ENCODE data around the gene ATP5MG. TPM values are rescaled to one million over a fixed set of nuclear protein-coding genes. Genes with fewer than 3 reads are reported as not detected.
A peak's percentile ranks its signal among the peaks of the same experiment; 100 is the strongest.

The ATP5MG gene
- total RNA-seq, 4 donors from 2014 or later = 44.2 to 65.0 (median 48.8) TPM

DNA sequence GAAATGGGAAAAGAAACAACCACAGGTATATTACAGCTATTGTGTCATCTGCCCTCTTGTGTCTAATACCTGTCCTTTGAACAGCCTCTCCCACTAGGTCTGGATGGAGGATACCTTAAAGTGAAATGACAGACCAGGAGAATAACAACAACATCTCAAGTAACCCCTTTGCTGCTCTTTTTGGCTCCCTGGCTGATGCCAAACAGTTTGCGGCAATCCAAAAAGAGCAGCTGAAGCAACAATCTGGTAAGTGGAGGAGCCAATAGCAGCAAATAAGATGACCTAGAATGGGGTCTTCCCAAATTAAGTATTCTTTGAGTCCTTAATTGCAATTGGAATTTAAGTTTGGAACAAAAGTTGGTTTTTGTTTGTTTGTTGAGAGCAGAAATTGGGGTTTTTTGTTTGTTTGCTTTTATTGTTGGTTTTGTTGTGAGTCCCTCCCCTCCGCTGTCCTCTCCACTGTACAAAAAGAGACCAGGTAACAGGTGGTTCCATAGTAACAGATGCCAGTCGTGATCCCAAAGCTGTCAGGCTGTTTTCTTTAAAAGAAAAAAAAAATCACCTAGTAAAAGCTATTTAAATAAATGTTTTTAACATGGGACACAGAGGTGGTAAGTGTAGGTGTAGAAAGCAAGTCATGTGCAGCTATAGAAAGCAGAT lies 36.3 kb upstream of the ATP5MG start:
- H3K36me3 ChIP-seq = peaks cover 0 to 70% (median 30%) of the 10 kb centered on the region in 3 donors
- no peak for TF ChIP-seq POLR2A (IDR thresholded peaks at IDR 0.05)
- TF ChIP-seq, protein P1, sequence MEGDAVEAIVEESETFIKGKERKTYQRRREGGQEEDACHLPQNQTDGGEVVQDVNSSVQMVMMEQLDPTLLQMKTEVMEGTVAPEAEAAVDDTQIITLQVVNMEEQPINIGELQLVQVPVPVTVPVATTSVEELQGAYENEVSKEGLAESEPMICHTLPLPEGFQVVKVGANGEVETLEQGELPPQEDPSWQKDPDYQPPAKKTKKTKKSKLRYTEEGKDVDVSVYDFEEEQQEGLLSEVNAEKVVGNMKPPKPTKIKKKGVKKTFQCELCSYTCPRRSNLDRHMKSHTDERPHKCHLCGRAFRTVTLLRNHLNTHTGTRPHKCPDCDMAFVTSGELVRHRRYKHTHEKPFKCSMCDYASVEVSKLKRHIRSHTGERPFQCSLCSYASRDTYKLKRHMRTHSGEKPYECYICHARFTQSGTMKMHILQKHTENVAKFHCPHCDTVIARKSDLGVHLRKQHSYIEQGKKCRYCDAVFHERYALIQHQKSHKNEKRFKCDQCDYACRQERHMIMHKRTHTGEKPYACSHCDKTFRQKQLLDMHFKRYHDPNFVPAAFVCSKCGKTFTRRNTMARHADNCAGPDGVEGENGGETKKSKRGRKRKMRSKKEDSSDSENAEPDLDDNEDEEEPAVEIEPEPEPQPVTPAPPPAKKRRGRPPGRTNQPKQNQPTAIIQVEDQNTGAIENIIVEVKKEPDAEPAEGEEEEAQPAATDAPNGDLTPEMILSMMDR (IDR thresholded peaks at IDR 0.05) = no peak
- intact Hi-C loops (cut with DNase I) = no loop called here
- peaks cover 6 to 54% (median 10%) of the 10 kb centered on the region in 3 donors for H3K4me1 ChIP-seq
- no peak for DNase-seq
- H3K9me3 ChIP-seq = no peaks in the 10 kb centered on the region
- H3K4me3 ChIP-seq = no peak overlapping the region
- no peak overlapping the region for H3K27ac ChIP-seq
- 80 to 85% methylated on average over 3 of the region's 3 CpGs for WGBS, 2 donors
- H3K27me3 ChIP-seq = no peaks in the 10 kb centered on the region

DNA sequence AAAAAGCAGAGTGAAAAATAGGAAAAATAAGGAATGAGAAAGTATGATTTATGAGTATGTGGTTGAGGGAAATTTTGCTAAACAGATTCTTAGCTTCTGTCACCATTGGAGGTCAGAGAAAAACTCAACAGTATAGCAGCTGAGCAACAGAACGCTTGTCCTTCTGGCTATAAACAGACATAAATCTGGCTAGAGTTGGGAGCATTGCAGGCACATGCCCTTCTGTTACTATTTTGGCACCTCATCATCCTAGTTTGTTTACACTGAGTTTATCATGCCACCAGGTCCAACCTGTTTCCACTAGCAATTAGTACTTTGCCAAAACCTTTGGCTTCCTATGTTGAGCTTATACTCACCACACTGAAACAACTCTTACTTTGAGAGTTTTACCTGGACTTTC lies 35.1 kb upstream of the ATP5MG start:
- Histone ChIP-seq H3K27me3 (no peaks in the 10 kb centered on the region), H3K27ac (peak overlapping the region in 3 of 4 donors; percentile 38 to 66 (median 48)), H3K4me3 (no peak overlapping the region), H3K4me1 (peaks cover 0 to 42% (median 0%) of the 10 kb centered on the region in 3 donors), H3K9me3 (no peaks in the 10 kb centered on the region), H3K36me3 (peaks cover 0 to 82% (median 42%) of the 10 kb centered on the region in 3 donors)
- WGBS, 2 donors = 54 to 59% methylated on average over 1 of the region's 1 CpG
- intact Hi-C loops (cut with DNase I) = no loop called here
- TF ChIP-seq POLR2A (IDR thresholded peaks at IDR 0.05) = no peak
- TF ChIP-seq, protein P1 (IDR thresholded peaks at IDR 0.05) = no peak
- DNase-seq = no peak

DNA sequence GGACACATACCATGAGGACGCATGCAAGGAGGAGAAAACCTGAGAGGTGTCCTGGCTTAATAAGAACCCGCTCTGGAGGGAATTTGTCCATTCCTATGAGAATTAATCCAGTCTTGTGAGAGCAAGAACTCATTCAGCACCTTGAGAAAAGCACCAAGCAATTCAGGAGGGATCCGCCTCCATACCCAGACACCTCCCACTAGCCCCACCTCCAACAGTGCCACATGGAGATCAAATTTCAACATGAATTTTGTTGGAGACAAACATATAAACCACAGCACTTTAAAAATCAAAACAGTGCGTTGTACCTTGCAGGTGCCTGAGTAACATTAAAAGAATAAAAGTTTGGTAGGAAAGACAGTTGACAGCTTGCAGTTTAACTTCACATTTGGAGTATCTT lies 30.6 kb upstream of the ATP5MG start:
- intact Hi-C loops (cut with DNase I) = no loop called here
- Histone ChIP-seq H3K4me1 (peaks cover 0 to 13% (median 0%) of the 10 kb centered on the region in 3 donors), H3K9me3 (no peaks in the 10 kb centered on the region), H3K27me3 (no peaks in the 10 kb centered on the region), H3K36me3 (peaks cover 25 to 100% (median 63%) of the 10 kb centered on the region in 3 donors), H3K4me3 (no peak overlapping the region), H3K27ac (no peak overlapping the region)
- 90 to 97% methylated on average over 4 of the region's 4 CpGs for whole genome bisulfite sequencing, 2 donors
- no peak for TF ChIP-seq POLR2A (IDR thresholded peaks at IDR 0.05)
- TF ChIP-seq, protein P1 (IDR thresholded peaks at IDR 0.05) = no peak
- no peak for DNase-seq

DNA sequence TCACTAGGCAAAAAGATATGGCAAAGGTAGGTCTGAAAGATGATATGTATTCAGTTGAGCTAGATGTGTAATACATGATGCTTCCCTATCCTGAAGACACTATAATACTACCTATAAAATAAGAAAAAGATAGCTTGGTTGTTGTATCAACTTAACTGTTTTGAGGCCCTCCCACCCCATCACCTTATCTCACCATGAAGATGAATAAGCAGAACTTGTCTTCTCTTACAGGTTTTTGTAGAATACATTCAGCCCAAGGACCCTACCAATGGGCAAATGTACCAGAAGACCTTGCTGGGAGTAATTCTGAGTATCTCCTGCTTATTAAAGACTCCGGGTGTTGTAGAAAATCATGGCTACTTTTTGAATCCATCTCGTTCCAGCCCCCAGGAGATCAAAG lies 28.1 kb upstream of the ATP5MG start:
- intact Hi-C loops (cut with DNase I) = no loop called here
- no peak for DNase-seq
- H3K9me3 ChIP-seq = no peaks in the 10 kb centered on the region
- H3K27ac ChIP-seq = no peak overlapping the region
- H3K27me3 ChIP-seq = no peaks in the 10 kb centered on the region
- 94% methylated on average over 2 of the region's 2 CpGs for WGBS, 2 donors
- H3K36me3 ChIP-seq = peaks cover 25 to 100% (median 68%) of the 10 kb centered on the region in 3 donors
- no peak overlapping the region for H3K4me3 ChIP-seq
- no peaks in the 10 kb centered on the region for H3K4me1 ChIP-seq
- TF ChIP-seq, protein P1 (IDR thresholded peaks at IDR 0.05) = no peak
- TF ChIP-seq POLR2A (IDR thresholded peaks at IDR 0.05) = no peak

DNA sequence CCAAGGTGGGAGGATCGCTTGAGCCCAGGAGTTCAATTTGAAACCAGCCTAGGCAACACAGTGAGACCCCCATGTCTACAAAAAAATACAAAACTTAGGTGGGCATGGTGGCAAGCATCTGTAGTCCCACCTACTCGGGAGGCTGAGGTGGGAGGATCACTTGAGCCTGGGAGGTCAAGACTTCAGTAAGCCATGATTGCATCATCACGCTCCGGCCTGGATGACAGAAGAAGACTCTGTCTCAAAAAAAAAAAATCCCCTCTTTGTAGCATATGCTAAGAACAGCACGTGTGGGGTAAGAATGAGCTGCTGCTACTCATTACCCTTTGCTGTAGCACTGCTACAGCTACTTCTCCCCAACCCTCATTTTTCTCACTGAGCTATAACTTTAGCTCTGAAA lies 27.5 kb upstream of the ATP5MG start:
- intact Hi-C loops (cut with DNase I) = no loop called here
- TF ChIP-seq, protein P1 (IDR thresholded peaks at IDR 0.05) = no peak
- TF ChIP-seq POLR2A (IDR thresholded peaks at IDR 0.05) = no peak
- H3K9me3 ChIP-seq = no peaks in the 10 kb centered on the region
- no peak overlapping the region for H3K4me3 ChIP-seq
- no peaks in the 10 kb centered on the region for H3K4me1 ChIP-seq
- H3K27ac ChIP-seq = no peak overlapping the region
- DNase-seq = no peak
- peaks cover 25 to 100% (median 62%) of the 10 kb centered on the region in 3 donors for H3K36me3 ChIP-seq
- 89 to 96% methylated on average over 5 of the region's 5 CpGs for WGBS, 2 donors
- H3K27me3 ChIP-seq = no peaks in the 10 kb centered on the region
